ENCODE data around the gene CYTH4. TPM values are rescaled to one million over a fixed set of nuclear protein-coding genes. Genes with fewer than 3 reads are reported as not detected.

CYTH4 gene
- total RNA-seq, 1 experiment from 2014 or later = 0.15 TPM

Other genes with a start within 250 kb of the CYTH4 start
- 29.4 to 36.3 TPM (median 31.5 TPM) in 3 replicates for gene KCTD17, start 230.8 kb upstream of the CYTH4 start, total RNA-seq (2021)
- gene TMPRSS6, start 172.8 kb upstream of the CYTH4 start, total RNA-seq (2021) = 0.11 to 0.14 TPM in 2 of 3 replicates, not detected in the other
- gene IL2RB, start 132.6 kb upstream of the CYTH4 start, total RNA-seq (2021) = 0.92 to 1.4 TPM (median 1.1 TPM) in 3 replicates
- 5.7 to 6.4 TPM (median 5.9 TPM) in 3 replicates for gene C1QTNF6, start 94.3 kb upstream of the CYTH4 start, total RNA-seq (2021)
- 0.21 to 0.25 TPM (median 0.22 TPM) in 3 replicates for gene SSTR3, start 70.0 kb upstream of the CYTH4 start, total RNA-seq (2021)
- gene RAC2, start 38.2 kb upstream of the CYTH4 start, total RNA-seq (2021) = 3.6 to 4.9 TPM (median 4.9 TPM) in 3 replicates
- 0.87 to 1.8 TPM (median 1.5 TPM) in 3 replicates for gene ELFN2, start 145.0 kb downstream of the CYTH4 start, total RNA-seq (2021)
- gene MFNG, start 203.9 kb downstream of the CYTH4 start, total RNA-seq (2021) = 3.2 to 4.8 TPM (median 3.7 TPM) in 3 replicates
- 14.6 to 17.5 TPM (median 16.0 TPM) in 3 replicates for gene CARD10, start 236.9 kb downstream of the CYTH4 start, total RNA-seq (2021)